GM12873 (cell line): ENCODE measurements around the gene ANO4.

Experiments used
- TF ChIP-seq, protein P1 (sequence below): IDR thresholded peaks from 2 replicates; pipeline ENCODE4 v1.5.1; 2012; ENCODE audit warnings: low read depth, mild to moderate bottlenecking, moderate library complexity, low read length, control low read depth; ENCODE audit not compliant: insufficient read depth; ENCODE audit errors: missing control alignments

Gene ANO4

DNA sequence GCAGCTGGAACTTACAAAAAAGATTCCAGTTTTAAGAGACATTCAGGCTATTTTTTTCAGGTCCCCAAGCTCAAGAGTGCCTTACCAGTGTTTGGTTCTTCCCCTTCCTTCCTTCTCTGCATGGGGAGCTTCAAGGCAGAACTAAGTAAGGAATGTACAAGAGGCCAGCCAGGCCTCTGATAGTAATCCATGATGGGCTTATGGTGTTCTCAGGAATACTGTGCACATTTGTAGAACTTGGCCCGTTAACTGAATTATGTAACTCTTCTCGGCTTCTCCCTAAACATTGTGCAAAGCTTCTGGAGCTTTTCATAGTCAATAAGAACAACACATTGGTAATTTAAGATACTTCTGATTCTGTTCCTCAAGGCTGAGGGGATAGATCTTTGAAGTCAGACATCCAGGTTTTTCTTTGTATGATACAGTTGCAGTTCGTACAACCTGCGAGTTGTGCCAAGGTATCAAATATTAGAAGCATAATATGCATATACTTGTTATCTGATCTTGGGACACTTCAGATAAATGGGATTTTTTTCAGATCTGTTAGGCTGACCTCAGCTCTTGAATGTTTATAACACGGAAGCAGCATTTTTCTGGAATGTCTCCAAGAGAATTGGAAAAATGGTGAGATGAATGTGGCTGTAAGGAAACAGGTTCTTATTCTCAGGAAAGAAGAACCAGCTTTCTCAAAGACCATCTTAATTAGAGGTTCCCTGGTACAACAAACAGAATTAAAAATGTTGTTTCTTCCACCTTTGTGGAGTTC is 148.6 kb downstream of the ANO4 start:
- TF ChIP-seq, protein P1, sequence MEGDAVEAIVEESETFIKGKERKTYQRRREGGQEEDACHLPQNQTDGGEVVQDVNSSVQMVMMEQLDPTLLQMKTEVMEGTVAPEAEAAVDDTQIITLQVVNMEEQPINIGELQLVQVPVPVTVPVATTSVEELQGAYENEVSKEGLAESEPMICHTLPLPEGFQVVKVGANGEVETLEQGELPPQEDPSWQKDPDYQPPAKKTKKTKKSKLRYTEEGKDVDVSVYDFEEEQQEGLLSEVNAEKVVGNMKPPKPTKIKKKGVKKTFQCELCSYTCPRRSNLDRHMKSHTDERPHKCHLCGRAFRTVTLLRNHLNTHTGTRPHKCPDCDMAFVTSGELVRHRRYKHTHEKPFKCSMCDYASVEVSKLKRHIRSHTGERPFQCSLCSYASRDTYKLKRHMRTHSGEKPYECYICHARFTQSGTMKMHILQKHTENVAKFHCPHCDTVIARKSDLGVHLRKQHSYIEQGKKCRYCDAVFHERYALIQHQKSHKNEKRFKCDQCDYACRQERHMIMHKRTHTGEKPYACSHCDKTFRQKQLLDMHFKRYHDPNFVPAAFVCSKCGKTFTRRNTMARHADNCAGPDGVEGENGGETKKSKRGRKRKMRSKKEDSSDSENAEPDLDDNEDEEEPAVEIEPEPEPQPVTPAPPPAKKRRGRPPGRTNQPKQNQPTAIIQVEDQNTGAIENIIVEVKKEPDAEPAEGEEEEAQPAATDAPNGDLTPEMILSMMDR, result no peak

DNA sequence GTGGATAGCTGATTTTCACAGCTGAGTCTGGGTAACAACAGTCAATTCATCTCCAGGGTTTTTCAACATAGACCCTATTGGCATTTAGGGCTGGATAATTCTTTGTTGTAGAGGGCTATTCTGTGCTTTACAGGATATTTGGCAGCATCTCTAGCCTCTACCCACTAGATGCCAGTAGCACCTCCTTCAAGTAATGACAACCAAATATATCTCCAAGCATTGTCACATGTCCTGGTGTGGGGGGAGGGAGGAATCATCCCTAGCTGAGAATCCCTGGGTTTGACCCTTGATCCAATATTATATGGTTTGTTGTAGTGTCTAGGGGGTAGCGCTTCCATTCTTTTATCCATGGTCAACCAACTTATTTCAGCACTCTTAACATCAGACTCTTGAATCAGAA is 157.2 kb downstream of the ANO4 start:
- TF ChIP-seq, protein P1, result no peak

DNA sequence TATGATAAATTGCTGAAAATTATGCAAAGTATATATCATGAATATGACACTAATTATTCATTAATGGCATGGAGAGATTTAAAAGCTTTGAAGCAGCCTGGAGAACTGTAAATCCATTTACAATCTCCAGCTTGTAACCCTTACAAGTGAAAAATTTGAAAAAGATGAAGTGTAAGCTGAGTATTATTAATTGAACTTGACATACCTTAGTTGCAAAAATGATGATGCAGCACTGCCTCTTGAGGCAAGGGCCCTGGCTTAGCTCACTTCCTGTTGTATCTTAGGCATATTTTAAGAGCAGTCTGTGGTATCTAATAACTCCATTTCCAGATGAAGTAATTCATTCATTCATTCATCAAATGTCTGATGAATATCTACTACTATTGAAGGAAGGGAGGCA is 158.6 kb downstream of the ANO4 start:
- TF ChIP-seq, protein P1, result no peak

DNA sequence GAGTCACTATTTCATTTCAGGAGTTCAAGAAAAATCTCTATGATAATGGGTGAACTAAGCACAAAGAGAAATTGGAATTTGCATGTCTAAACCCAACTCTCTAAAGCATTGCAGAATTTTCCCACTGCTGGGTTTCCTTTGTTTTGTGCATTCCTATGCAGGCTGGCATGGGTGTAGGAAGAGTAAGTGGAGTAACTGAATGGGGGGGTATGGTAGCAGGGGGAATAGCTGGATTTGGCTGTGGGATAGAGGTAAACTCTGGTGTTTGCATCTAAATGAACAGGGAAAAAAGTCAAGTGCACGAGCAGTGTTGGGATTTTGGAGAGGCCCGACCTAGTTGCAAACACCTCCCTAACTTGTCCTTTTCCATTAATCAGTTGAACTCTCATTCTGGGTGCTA is 159.1 kb downstream of the ANO4 start:
- TF ChIP-seq, protein P1, result no peak

DNA sequence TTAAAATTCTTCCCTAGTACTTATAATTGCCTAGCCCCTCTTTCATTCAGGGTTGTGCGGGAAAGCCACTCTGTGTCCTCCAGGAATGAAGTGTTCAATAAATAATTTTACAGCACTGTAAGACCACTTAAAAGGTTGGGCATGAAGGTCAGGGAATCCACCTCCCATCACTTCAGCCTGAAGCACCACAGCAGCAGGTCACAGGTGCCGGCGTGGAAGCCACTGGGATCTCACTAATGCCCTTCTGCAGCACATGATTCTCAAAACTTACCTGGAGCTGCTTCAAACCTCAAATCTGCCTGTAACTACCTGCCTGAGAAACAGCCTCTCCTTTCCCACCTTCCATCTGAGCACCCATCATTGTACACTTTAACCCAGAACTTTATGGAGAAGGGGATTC is 159.5 kb downstream of the ANO4 start:
- TF ChIP-seq, protein P1, result no peak

DNA sequence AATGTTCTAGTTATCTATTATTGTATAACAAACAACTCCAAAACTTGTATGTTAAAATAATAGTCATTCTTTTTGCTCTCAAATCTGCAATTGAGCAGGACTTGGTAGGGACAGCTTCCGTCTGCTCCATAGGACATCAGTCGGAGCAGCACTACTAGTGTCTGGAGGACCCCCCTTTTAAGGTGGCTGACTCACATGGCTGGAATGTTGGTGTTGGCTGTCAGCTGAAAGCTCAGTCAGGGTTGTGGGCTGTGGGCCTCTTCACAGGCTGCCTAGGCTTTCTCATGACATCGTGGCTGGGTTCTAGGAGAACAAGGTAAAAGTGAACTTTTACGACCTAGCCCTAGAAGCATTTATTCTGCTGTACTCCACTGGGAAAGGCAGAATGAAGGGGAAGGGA is 160.6 kb downstream of the ANO4 start:
- TF ChIP-seq, protein P1, result no peak

DNA sequence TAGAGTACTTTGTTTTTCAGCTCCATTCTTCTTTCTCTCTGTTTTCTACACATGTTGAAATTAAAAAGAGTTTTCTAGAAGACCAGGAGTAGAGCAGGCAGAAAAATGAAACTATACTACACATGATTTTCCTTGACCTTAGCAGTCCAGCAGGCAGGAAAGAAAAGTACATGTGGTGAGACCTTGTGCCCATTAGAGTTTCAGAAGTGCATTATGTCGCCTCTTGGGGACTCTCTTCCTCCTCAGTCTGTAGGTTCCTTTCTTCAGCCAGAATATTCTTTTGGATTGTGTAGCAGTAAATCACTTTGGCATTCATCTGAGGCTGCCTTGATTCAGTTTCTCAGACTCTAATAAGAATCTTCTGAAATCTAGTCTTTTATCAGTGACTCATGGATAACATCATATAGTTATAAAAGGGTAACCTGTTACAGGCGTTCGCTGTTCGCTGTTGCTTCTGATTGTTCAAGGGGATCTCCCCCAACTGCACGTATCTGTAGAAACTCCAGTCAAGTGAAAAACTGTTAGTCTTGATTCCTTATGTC is 161.8 kb downstream of the ANO4 start:
- TF ChIP-seq, protein P1, result no peak
